PC-9 (cell line): ENCODE measurements around the gene CDCA5. TPM values are rescaled to one million over a fixed set of nuclear protein-coding genes. Genes with fewer than 3 reads are reported as not detected.

Experiments used
- BruUV-seq: library from RNA; stranded (reverse); fragments of 400-500 nt; replicated peaks from 2 replicates; lab custom pipeline; 2021; lab: Mats Ljungman, UMichigan
- CTCF ChIA-PET: fragments of 300-600 bp; sonication (Branson Sonifier 250); formaldehyde crosslinking; loops from one replicate; lab custom pipeline; 2022; ENCODE audit warnings: antibody characterized with exemption; lab: Charles Lee
- POLR2A ChIA-PET: fragments of 300-600 bp; sonication (Branson Sonifier 250); formaldehyde crosslinking; loops from one replicate; lab custom pipeline; 2022; ENCODE audit warnings: antibody characterized with exemption; ENCODE audit not compliant: unreplicated experiment; lab: Charles Lee
- DNase-seq, 2 experiments: peaks; one replicate each; pipeline versions ENCODE4 v3.0.0 to v3.0.0-alpha.2; 2015 to 2022; ENCODE audit warnings: mixed read lengths in 1 of 2
- H2AFZ ChIP-seq: fragments of 200-600 bp; sonication (generic); 2 replicates; pipeline ENCODE4 v1.8.1; 2017; ENCODE audit warnings: antibody characterized with exemption
- H3F3A ChIP-seq: fragments of 200-600 bp; sonication (generic); 2 replicates; pipeline ENCODE4 v1.8.1; 2017; ENCODE audit warnings: antibody characterized with exemption, mild to moderate bottlenecking, low read depth; ENCODE audit not compliant: insufficient read depth
- H3K27ac ChIP-seq: fragments of 200-600 bp; sonication (generic); 2 replicates; pipeline ENCODE4 v1.6.1; 2016; ENCODE audit warnings: mixed run types
- H3K27me3 ChIP-seq: fragments of 200-600 bp; sonication (generic); 2 replicates; pipeline ENCODE4 v1.6.1; 2016; ENCODE audit warnings: low read depth, mixed run types; ENCODE audit not compliant: insufficient read depth
- H3K36me3 ChIP-seq: fragments of 200-600 bp; sonication (generic); 2 replicates; pipeline ENCODE4 v1.6.1; 2016; ENCODE audit warnings: low read depth, mixed run types
- H3K4me1 ChIP-seq: fragments of 200-600 bp; sonication (generic); replicated peaks from 2 replicates; pipeline ENCODE4 v1.6.1; 2016; ENCODE audit warnings: mixed run types; ENCODE audit not compliant: insufficient read depth
- H3K4me2 ChIP-seq: fragments of 200-600 bp; sonication (generic); 2 replicates; pipeline ENCODE4 v1.6.1; 2017; ENCODE audit warnings: mixed run types
- H3K4me3 ChIP-seq: fragments of 200-600 bp; sonication (generic); 2 replicates; pipeline ENCODE4 v1.6.1; 2016; ENCODE audit warnings: mixed run types
- H3K79me2 ChIP-seq: fragments of 200-600 bp; sonication (generic); 2 replicates; pipeline ENCODE4 v1.6.1; 2017; ENCODE audit warnings: low read depth, mixed run types
- H3K9me2 ChIP-seq: fragments of 200-600 bp; sonication (generic); 2 replicates; pipeline ENCODE4 v1.8.1; 2017; ENCODE audit warnings: mild to moderate bottlenecking; ENCODE audit not compliant: insufficient read depth
- H3K9me3 ChIP-seq: fragments of 200-600 bp; sonication (generic); 2 replicates; pipeline ENCODE4 v1.8.1; 2016; ENCODE audit warnings: low read depth; ENCODE audit not compliant: insufficient read depth
- H4K20me1 ChIP-seq: fragments of 200-600 bp; sonication (generic); 2 replicates; pipeline ENCODE4 v1.8.1; 2017; ENCODE audit not compliant: insufficient read depth
- EZH2 ChIP-seq: fragments of 200-600 bp; sonication (generic); IDR thresholded peaks from 2 replicates; pipeline ENCODE4 v1.8.0; 2017; ENCODE audit warnings: antibody characterized with exemption, low read depth
- intact Hi-C: fragments of 100-400 bp; cut with micrococcal nuclease; formaldehyde crosslinking; loops from one replicate; pipeline ENCODE4 v1.10.0; 2022; ENCODE audit not compliant: unreplicated experiment
- total RNA-seq: library from RNA; stranded (reverse); gene quantifications from 2 replicates; pipeline ENCODE4 v1.2.3, GENCODE V29; 2021
- TF ChIP-seq, protein P1 (sequence below): fragments of 200-600 bp; sonication (generic); conservative IDR thresholded peaks from 2 replicates; pipeline ENCODE4 v1.6.1; 2017; ENCODE audit warnings: mixed run types, antibody characterized with exemption, mild to moderate bottlenecking, moderate library complexity

The CDCA5 gene
- total RNA-seq, 1 experiment from 2014 or later = 86.4 TPM

GRCh38 chr11:65058419-65059054 lies 25.3 kb downstream of the CDCA5 start, which contains the start of gene NAALADL1:
Gene NAALADL1 (minus strand): TSS chr11:65058553. CDS start chr11:65058521, 32 bp downstream.
- no peak within 1 kb of the TSS for H3K27ac ChIP-seq
- CTCF ChIA-PET = no interaction called here
- H3K9me2 ChIP-seq = no peaks in the 10 kb centered on the region
- H3K27me3 ChIP-seq = no peaks in the 10 kb centered on the region
- H3F3A ChIP-seq = no peaks in the 10 kb centered on the region
- H3K4me2 ChIP-seq = no peak within 1 kb of the TSS
- no peaks in the 10 kb centered on the region for H3K36me3 ChIP-seq
- no TSS peak for BruUV-seq
- no peak within 1 kb of the TSS for H3K4me3 ChIP-seq
- H3K79me2 ChIP-seq = no peaks in the 10 kb centered on the region
- no peak for DNase-seq
- H2AFZ ChIP-seq = no peak within 1 kb of the TSS
- no peaks in the 10 kb centered on the region for H3K9me3 ChIP-seq
- no peaks in the 10 kb centered on the region for H3K4me1 ChIP-seq
- intact Hi-C loops = no loop called here
- H4K20me1 ChIP-seq = no peaks in the 10 kb centered on the region
- POLR2A ChIA-PET = no interaction called here
- TF ChIP-seq, protein P1, sequence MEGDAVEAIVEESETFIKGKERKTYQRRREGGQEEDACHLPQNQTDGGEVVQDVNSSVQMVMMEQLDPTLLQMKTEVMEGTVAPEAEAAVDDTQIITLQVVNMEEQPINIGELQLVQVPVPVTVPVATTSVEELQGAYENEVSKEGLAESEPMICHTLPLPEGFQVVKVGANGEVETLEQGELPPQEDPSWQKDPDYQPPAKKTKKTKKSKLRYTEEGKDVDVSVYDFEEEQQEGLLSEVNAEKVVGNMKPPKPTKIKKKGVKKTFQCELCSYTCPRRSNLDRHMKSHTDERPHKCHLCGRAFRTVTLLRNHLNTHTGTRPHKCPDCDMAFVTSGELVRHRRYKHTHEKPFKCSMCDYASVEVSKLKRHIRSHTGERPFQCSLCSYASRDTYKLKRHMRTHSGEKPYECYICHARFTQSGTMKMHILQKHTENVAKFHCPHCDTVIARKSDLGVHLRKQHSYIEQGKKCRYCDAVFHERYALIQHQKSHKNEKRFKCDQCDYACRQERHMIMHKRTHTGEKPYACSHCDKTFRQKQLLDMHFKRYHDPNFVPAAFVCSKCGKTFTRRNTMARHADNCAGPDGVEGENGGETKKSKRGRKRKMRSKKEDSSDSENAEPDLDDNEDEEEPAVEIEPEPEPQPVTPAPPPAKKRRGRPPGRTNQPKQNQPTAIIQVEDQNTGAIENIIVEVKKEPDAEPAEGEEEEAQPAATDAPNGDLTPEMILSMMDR = no peak
- TF ChIP-seq EZH2 = no peak

DNA sequence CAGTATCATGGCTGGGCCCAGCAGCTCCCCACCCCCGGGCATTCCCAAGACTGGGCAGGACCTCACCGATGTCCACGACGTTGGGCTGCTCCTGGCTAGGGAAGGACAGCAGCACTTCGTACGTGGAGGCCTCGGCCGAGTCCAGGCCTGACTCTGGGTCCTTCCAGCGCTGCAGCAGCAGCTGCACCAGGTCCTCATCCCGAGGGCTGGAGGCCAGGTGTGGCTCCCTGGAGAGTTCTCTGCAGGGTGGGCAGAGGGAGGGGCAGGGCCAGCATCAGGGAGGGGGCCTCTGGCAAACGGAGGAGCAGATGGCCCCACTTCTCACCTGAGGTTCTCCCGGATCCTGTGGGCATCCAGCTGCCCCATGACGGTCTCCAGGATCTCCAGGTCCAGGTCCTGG lies 25.8 kb downstream of the CDCA5 start:
- no peak overlapping the region for H2AFZ ChIP-seq
- H3K9me2 ChIP-seq = no peaks in the 10 kb centered on the region
- intact Hi-C loops = no loop called here
- H3K4me1 ChIP-seq = no peaks in the 10 kb centered on the region
- no peaks in the 10 kb centered on the region for H3K79me2 ChIP-seq
- H3K9me3 ChIP-seq = no peaks in the 10 kb centered on the region
- H3K36me3 ChIP-seq = no peaks in the 10 kb centered on the region
- TF ChIP-seq EZH2 = no peak
- TF ChIP-seq, protein P1 = no peak
- DNase-seq = no peak
- ChIA-PET POLR2A (no interaction called here), CTCF (no interaction called here)
- H3K27me3 ChIP-seq = no peaks in the 10 kb centered on the region
- BruUV-seq = no TSS peak
- H3K4me3 ChIP-seq = no peak overlapping the region
- no peaks in the 10 kb centered on the region for H3F3A ChIP-seq
- no peak overlapping the region for H3K27ac ChIP-seq
- H3K4me2 ChIP-seq = no peak overlapping the region
- H4K20me1 ChIP-seq = no peaks in the 10 kb centered on the region

GRCh38 chr11:65057526-65057925 lies 26.3 kb downstream of the CDCA5 start:
- TF ChIP-seq, protein P1 = no peak
- TF ChIP-seq EZH2 = no peak
- Histone ChIP-seq H3K9me2 (no peaks in the 10 kb centered on the region), H3K4me3 (no peak overlapping the region), H3K9me3 (no peaks in the 10 kb centered on the region), H4K20me1 (no peaks in the 10 kb centered on the region), H3K4me1 (no peaks in the 10 kb centered on the region), H3K27me3 (no peaks in the 10 kb centered on the region), H3K36me3 (no peaks in the 10 kb centered on the region), H3K27ac (no peak overlapping the region), H3K79me2 (no peaks in the 10 kb centered on the region), H3K4me2 (no peak overlapping the region), H2AFZ (no peak overlapping the region), H3F3A (no peaks in the 10 kb centered on the region)
- DNase-seq = no peak
- intact Hi-C loops = no loop called here
- BruUV-seq = no TSS peak
- CTCF ChIA-PET = no interaction called here
- POLR2A ChIA-PET = no interaction called here
